ENCODE results near the gene GALNT2. TPM values are rescaled to one million over a fixed set of nuclear protein-coding genes. Genes with fewer than 3 reads are reported as not detected.

The GALNT2 gene
- total RNA-seq, 1 experiment from 2014 or later: 141 TPM

GRCh38 chr1:230236301-230237008 lies 169.4 kb downstream of the GALNT2 start:
- TF ChIP-seq CTCF (IDR thresholded peaks at IDR 0.05; ENCODE audit: unreplicated experiment): no peak
- CTCF ChIA-PET: no interaction called here
- Mint-ChIP-seq H3K36me3 (ENCODE audit: insufficient read depth, unreplicated experiment) (peaks cover 4% of the 10 kb centered on the region), H3K9me3 (ENCODE audit: low read depth, unreplicated experiment) (no peaks in the 10 kb centered on the region), H3K4me1 (ENCODE audit: low read depth, unreplicated experiment) (no peaks in the 10 kb centered on the region), H3K4me3 (ENCODE audit: low read depth, unreplicated experiment) (no peak overlapping the region), H3K27me3 (ENCODE audit: unreplicated experiment) (no peaks in the 10 kb centered on the region), H3K27ac (ENCODE audit: unreplicated experiment) (no peak overlapping the region)
- BruUV-seq (replicated peaks): no TSS peak
- no peak for DNase-seq
- intact Hi-C loops (cut with micrococcal nuclease; ENCODE audit: unreplicated experiment): no loop called here

GRCh38 chr1:230237009-230237370 lies 170.0 kb downstream of the GALNT2 start:
- intact Hi-C loops (cut with micrococcal nuclease; ENCODE audit: unreplicated experiment): no loop called here
- BruUV-seq (replicated peaks): no TSS peak
- H3K27me3 Mint-ChIP-seq (ENCODE audit: unreplicated experiment): no peaks in the 10 kb centered on the region

GRCh38 chr1:230237805-230238204 lies 170.8 kb downstream of the GALNT2 start:
- H3K27ac Mint-ChIP-seq (ENCODE audit: unreplicated experiment): no peak overlapping the region
- H3K36me3 Mint-ChIP-seq (ENCODE audit: insufficient read depth, unreplicated experiment): peaks cover 4% of the 10 kb centered on the region
- intact Hi-C loops (cut with micrococcal nuclease; ENCODE audit: unreplicated experiment): no loop called here
- no TSS peak for BruUV-seq (replicated peaks)
- H3K4me1 Mint-ChIP-seq (ENCODE audit: low read depth, unreplicated experiment): no peaks in the 10 kb centered on the region
- H3K9me3 Mint-ChIP-seq (ENCODE audit: low read depth, unreplicated experiment): no peaks in the 10 kb centered on the region
- TF ChIP-seq CTCF (IDR thresholded peaks at IDR 0.05; ENCODE audit: unreplicated experiment): no peak
- H3K27me3 Mint-ChIP-seq (ENCODE audit: unreplicated experiment): no peaks in the 10 kb centered on the region
- CTCF ChIA-PET: no interaction called here
- DNase-seq: no peak
- no peak overlapping the region for H3K4me3 Mint-ChIP-seq (ENCODE audit: low read depth, unreplicated experiment)

More at GRCh38 chr1:230237009-230237370, 170.0 kb downstream of the GALNT2 start:
- Mint-ChIP-seq H3K9me3 (ENCODE audit: low read depth, unreplicated experiment) (no peaks in the 10 kb centered on the region), H3K27ac (ENCODE audit: unreplicated experiment) (no peak overlapping the region), H3K4me3 (ENCODE audit: low read depth, unreplicated experiment) (no peak overlapping the region), H3K36me3 (ENCODE audit: insufficient read depth, unreplicated experiment) (peaks cover 4% of the 10 kb centered on the region), H3K4me1 (ENCODE audit: low read depth, unreplicated experiment) (no peaks in the 10 kb centered on the region)
- no peak for DNase-seq
- TF ChIP-seq CTCF (IDR thresholded peaks at IDR 0.05; ENCODE audit: unreplicated experiment): no peak
- CTCF ChIA-PET: no interaction called here

- Mint-ChIP-seq H3K36me3 (ENCODE audit: insufficient read depth, unreplicated experiment) (peaks cover 13% of the 10 kb centered on the region), H3K9me3 (ENCODE audit: low read depth, unreplicated experiment) (no peaks in the 10 kb centered on the region), H3K27me3 (ENCODE audit: unreplicated experiment) (no peaks in the 10 kb centered on the region), H3K4me1 (ENCODE audit: low read depth, unreplicated experiment) (no peaks in the 10 kb centered on the region), H3K4me3 (ENCODE audit: low read depth, unreplicated experiment) (no peak overlapping the region), H3K27ac (ENCODE audit: unreplicated experiment) (no peak overlapping the region)
- CTCF ChIA-PET: no interaction called here
- BruUV-seq (replicated peaks): no TSS peak
- no peak for DNase-seq
- intact Hi-C loops (cut with micrococcal nuclease; ENCODE audit: unreplicated experiment): no loop called here
- no peak for TF ChIP-seq CTCF (IDR thresholded peaks at IDR 0.05; ENCODE audit: unreplicated experiment)
These were observed 173.5 kb downstream of the GALNT2 start for GRCh38 chr1:230240446-230241086.

Data from Calu3 (cell line).